ENCODE data around the gene NMNAT3. TPM values are rescaled to one million over a fixed set of nuclear protein-coding genes. Genes with fewer than 3 reads are reported as not detected.
A peak's percentile ranks its signal among the peaks of the same experiment; 100 is the strongest.

NMNAT3 gene
- not detected in 2 replicates for total RNA-seq (2014; rRNA removed)
- not detected for polyA plus RNA-seq (2012)

- no peak for DNase-seq (ENCODE audit: low read depth)
Measured at GRCh38 chr3:139677388-139678155, at the start of gene NMNAT3. Gene NMNAT3, minus strand, starts transcription at chr3:139677972. Its CDS starts 50,248 bp downstream, at chr3:139627724.

- no peak for DNase-seq (ENCODE audit: low read depth)
Measured at GRCh38 chr3:139721370-139721769, 43.6 kb upstream of the NMNAT3 start.

- peak; percentile 18 for DNase-seq (ENCODE audit: low read depth)
Measured at GRCh38 chr3:139718415-139718814, 40.6 kb upstream of the NMNAT3 start.

GRCh38 chr3:139716908-139717485 lies 39.2 kb upstream of the NMNAT3 start:
- DNase-seq (ENCODE audit: low read depth): no peak

GRCh38 chr3:139715743-139716360 lies 38.1 kb upstream of the NMNAT3 start:
- DNase-seq (ENCODE audit: low read depth): no peak

GRCh38 chr3:139715166-139715565 lies 37.4 kb upstream of the NMNAT3 start:
- no peak for DNase-seq (ENCODE audit: low read depth)

GRCh38 chr3:139710212-139710611 lies 32.4 kb upstream of the NMNAT3 start:
- DNase-seq (ENCODE audit: low read depth): no peak

- DNase-seq (ENCODE audit: low read depth): no peak
Measured at GRCh38 chr3:139705631-139706030, 27.9 kb upstream of the NMNAT3 start.

GRCh38 chr3:139696314-139696604 lies 18.5 kb upstream of the NMNAT3 start:
- no peak for DNase-seq (ENCODE audit: low read depth)

- no peak for DNase-seq (ENCODE audit: low read depth)
Measured at GRCh38 chr3:139695426-139696313, 17.9 kb upstream of the NMNAT3 start.

GRCh38 chr3:139695007-139695406 lies 17.2 kb upstream of the NMNAT3 start:
- DNase-seq (ENCODE audit: low read depth): no peak

GRCh38 chr3:139694542-139694941 lies 16.8 kb upstream of the NMNAT3 start:
- no peak for DNase-seq (ENCODE audit: low read depth)

GRCh38 chr3:139691619-139692018 lies 13.8 kb upstream of the NMNAT3 start:
- no peak for DNase-seq (ENCODE audit: low read depth)

- no peak for DNase-seq (ENCODE audit: low read depth)
Measured at GRCh38 chr3:139689708-139690228, 12.0 kb upstream of the NMNAT3 start.

- no peak for DNase-seq (ENCODE audit: low read depth)
Measured at GRCh38 chr3:139689122-139689521, 11.3 kb upstream of the NMNAT3 start.

- DNase-seq (ENCODE audit: low read depth): no peak
Measured at GRCh38 chr3:139687431-139687830, 9.7 kb upstream of the NMNAT3 start.

- DNase-seq (ENCODE audit: low read depth): no peak
Measured at GRCh38 chr3:139686624-139687023, 8.9 kb upstream of the NMNAT3 start.

- DNase-seq (ENCODE audit: low read depth): no peak
Measured at GRCh38 chr3:139686206-139686605, 8.4 kb upstream of the NMNAT3 start.

- DNase-seq (ENCODE audit: low read depth): no peak
Measured at GRCh38 chr3:139679220-139679775, 1.5 kb upstream of the NMNAT3 start.

GRCh38 chr3:139676632-139677387 lies 962 bp downstream of the NMNAT3 start:
- no peak for DNase-seq (ENCODE audit: low read depth)

GRCh38 chr3:139676108-139676507 lies 1.7 kb downstream of the NMNAT3 start:
- no peak for DNase-seq (ENCODE audit: low read depth)

Measured in LHCN-M2 (cell line).